ENCODE measurements around the gene ACBD6. TPM values are rescaled to one million over a fixed set of nuclear protein-coding genes. Genes with fewer than 3 reads are reported as not detected.

The ACBD6 gene
- total and polyA plus RNA-seq, 10 of the 15 experiments (the other 5 are each of a cell fraction or from before 2014, with no cell fraction given) = 15.0 to 67.3 (median 55.0) TPM

- TF ChIP-seq, protein P1, sequence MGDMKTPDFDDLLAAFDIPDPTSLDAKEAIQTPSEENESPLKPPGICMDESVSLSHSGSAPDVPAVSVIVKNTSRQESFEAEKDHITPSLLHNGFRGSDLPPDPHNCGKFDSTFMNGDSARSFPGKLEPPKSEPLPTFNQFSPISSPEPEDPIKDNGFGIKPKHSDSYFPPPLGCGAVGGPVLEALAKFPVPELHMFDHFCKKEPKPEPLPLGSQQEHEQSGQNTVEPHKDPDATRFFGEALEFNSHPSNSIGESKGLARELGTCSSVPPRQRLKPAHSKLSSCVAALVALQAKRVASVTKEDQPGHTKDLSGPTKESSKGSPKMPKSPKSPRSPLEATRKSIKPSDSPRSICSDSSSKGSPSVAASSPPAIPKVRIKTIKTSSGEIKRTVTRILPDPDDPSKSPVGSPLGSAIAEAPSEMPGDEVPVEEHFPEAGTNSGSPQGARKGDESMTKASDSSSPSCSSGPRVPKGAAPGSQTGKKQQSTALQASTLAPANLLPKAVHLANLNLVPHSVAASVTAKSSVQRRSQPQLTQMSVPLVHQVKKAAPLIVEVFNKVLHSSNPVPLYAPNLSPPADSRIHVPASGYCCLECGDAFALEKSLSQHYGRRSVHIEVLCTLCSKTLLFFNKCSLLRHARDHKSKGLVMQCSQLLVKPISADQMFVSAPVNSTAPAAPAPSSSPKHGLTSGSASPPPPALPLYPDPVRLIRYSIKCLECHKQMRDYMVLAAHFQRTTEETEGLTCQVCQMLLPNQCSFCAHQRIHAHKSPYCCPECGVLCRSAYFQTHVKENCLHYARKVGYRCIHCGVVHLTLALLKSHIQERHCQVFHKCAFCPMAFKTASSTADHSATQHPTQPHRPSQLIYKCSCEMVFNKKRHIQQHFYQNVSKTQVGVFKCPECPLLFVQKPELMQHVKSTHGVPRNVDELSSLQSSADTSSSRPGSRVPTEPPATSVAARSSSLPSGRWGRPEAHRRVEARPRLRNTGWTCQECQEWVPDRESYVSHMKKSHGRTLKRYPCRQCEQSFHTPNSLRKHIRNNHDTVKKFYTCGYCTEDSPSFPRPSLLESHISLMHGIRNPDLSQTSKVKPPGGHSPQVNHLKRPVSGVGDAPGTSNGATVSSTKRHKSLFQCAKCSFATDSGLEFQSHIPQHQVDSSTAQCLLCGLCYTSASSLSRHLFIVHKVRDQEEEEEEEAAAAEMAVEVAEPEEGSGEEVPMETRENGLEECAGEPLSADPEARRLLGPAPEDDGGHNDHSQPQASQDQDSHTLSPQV (IDR thresholded peaks at IDR 0.05) = no peak
- TF ChIP-seq FOXK2 (IDR thresholded peaks at IDR 0.05) (no peak), ASH2L (IDR thresholded peaks at IDR 0.05; ENCODE audit: borderline replicate concordance, low read depth) (no peak), PAX5 (IDR thresholded peaks at IDR 0.05; ENCODE audit: borderline replicate concordance, low read depth, low read length) (no peak), SREBF1 (IDR thresholded peaks at IDR 0.05; ENCODE audit: low read length) (no peak), ZZZ3 (IDR thresholded peaks at IDR 0.05; ENCODE audit: control insufficient read depth, insufficient read length, low read depth) (no peak), E4F1 (IDR thresholded peaks at IDR 0.05; ENCODE audit: borderline replicate concordance, partially characterized antibody) (no peak), IRF4 (IDR thresholded peaks at IDR 0.05; ENCODE audit: low read depth, low read length) (no peak)
These were observed 201.1 kb downstream of the ACBD6 start (continued) for GRCh38 chr1:180301135-180301742.

Measured in GM12878 (cell line).